ENCODE data around the gene RASAL2.
"Not testable (repeated sequence)": the region's sequence is repeated elsewhere in the genome, so short reads cannot be mapped to it uniquely, and the experiment has no call there.

DNA sequence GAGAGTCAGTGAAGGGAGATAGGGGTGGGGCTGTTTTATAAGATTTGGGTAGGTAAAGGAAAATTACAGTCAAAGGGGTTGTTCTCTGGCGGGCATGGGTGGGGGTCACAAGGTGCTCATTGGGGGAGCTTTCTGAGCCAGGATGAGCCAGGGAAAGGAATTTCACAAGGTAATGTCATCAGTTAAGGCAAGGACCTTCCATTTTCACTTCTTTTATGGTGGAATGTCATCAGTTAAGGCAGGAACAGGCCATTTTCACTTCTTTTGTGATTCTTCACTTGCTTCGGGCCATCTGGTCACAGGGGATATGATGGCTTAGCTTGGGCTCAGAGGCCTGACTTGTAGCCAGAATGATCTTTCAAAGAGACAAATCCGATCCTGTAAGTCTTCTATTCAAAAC, 159.7 kb downstream of the RASAL2 start:
- not testable (repeated sequence) for TF ChIP-seq CTCF, POLR2A (IDR thresholded peaks at IDR 0.05)
